GM12872 (cell line): Measurements from ENCODE around the gene MBLAC2.

Experiments
- CTCF ChIP-seq: IDR thresholded peaks from 3 replicates; pipeline ENCODE4 v1.5.1; 2011; ENCODE audit warnings: low read depth, mild to moderate bottlenecking, low read length, moderate library complexity; ENCODE audit not compliant: insufficient read depth

Gene MBLAC2

GRCh38 chr5:90474235-90475107 lies at the start of gene MBLAC2, which contains the start of gene POLR3G:
Gene MBLAC2 (minus strand): TSS chr5:90474771. CDS start chr5:90474292, 479 bp downstream.
Gene POLR3G (plus strand): TSS chr5:90474864. CDS start chr5:90485568, 10,704 bp downstream.
- TF ChIP-seq CTCF: peak; percentile 61

- TF ChIP-seq CTCF: no peak
These were observed 44.5 kb upstream of the MBLAC2 start for GRCh38 chr5:90519081-90519480.

- TF ChIP-seq CTCF: no peak
These were observed 44.1 kb upstream of the MBLAC2 start for GRCh38 chr5:90518661-90519060.

- no peak for TF ChIP-seq CTCF
These were observed 39.9 kb upstream of the MBLAC2 start for GRCh38 chr5:90514520-90514919.

- no peak for TF ChIP-seq CTCF
These were observed 35.9 kb upstream of the MBLAC2 start for GRCh38 chr5:90510438-90510837.

- no peak for TF ChIP-seq CTCF
These were observed 31.6 kb upstream of the MBLAC2 start for GRCh38 chr5:90506221-90506620.

- no peak for TF ChIP-seq CTCF
These were observed 30.2 kb upstream of the MBLAC2 start for GRCh38 chr5:90504743-90505142.
